Activated effector memory CD4-positive, alpha-beta T cell treated with anti-CD3 and anti-CD28 coated beads, Interleukin-2, amount 50 U/mL, for 16 hours (primary cell): ENCODE results near the gene AMDHD2.
"Not testable (repeated sequence)": the region's sequence is repeated elsewhere in the genome, so short reads cannot be mapped to it uniquely, and the experiment has no call there.

Experiments
- DNase-seq: peaks from one replicate; pipeline ENCODE4 v3.0.0-alpha.2; 2020

AMDHD2 gene, protein sequence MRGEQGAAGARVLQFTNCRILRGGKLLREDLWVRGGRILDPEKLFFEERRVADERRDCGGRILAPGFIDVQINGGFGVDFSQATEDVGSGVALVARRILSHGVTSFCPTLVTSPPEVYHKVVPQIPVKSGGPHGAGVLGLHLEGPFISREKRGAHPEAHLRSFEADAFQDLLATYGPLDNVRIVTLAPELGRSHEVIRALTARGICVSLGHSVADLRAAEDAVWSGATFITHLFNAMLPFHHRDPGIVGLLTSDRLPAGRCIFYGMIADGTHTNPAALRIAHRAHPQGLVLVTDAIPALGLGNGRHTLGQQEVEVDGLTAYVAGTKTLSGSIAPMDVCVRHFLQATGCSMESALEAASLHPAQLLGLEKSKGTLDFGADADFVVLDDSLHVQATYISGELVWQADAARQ

DNA sequence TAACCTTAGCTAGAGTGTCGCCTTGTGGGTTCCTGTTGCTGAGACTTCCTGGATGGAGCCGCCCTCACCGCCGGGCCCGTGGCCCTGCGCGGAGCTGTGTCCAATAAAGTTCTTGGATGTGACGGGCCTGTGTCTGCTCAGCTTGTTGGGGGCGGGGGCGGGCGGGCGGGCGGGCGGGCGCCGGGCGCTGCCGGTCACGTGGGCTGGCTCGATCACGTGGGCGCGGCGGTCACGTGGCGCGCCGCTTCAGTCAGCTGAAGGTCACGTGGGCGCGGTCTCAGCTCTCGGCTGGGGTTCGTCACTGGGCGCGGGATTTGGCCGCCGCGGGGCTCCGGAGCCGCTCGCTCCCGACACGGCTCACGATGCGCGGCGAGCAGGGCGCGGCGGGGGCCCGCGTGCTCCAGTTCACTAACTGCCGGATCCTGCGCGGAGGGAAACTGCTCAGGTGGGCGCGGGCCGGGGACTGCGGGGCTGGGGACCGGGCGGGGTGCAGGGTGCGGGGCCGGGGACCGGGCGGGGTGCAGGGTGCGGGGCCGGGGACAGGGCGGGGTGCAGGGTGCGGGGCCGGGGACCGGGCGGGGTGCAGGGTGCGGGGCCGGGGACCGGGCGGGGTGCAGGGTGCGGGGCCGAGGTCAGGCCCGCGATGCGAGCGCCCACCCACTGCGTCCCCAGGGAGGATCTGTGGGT is at the start of gene AMDHD2:
Gene AMDHD2 (plus strand): TSS at position 275 of the 687 bp plus-strand sequence. CDS start 88 bp downstream, at position 363.
- peak; percentile 96 for DNase-seq

DNA sequence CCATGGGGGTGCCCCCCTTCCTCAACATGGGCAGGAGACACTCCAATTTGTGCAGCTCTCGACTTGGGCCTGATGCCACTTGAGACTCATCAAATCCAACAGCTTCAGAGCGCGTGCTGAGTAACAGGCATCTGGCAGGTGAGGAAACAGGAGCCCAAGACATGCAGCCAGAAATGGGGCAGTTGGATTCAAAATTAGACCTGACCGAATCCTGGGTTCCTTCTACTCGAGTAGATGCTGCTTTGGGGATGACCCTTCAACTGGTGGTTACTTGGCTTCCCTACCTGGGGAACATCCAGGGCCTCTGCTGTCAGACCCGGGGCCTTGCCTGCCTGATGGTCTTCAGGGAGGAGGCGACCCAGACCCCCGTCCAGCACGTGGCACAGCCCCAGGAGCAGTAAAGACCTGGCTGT is 49.6 kb upstream of the AMDHD2 start:
- no peak for DNase-seq

DNA sequence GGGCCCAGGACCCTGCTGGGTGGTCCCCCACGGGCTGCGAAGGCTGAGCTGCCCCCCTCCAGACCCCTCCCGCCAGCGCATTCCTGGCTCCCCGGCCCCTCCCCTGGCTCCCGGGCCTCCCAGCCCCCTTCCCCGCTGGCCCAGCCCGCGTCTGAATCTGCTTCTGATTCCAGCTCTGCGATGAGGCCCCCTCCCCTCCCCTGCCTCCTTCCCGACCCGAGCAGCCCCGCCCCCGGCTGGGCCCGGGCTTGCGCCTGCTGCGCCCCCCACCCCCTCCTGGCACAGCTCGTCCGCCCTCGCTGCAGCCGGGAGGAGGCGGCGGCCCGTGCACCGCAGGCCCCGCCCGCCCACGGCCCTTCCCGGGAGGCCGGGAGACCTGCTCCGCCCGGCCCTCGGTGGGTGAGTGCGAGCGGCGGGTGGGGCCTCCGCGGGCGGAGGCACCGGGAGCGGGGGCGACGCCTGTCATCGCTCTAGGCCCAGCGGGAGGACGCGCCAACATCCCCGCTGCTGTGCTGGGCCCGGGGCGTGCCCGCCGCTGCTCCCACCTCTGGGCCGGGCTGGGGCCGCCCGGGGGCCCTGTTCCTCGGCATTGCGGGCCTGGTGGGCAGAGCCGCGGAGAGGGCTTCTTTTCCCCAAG is 49.0 kb upstream of the AMDHD2 start, which contains the start of gene NTN3:
Gene NTN3 (plus strand): TSS at position 282 of the 637 bp plus-strand sequence. CDS start 405 bp downstream, outside the sequence.
- no peak for DNase-seq

DNA sequence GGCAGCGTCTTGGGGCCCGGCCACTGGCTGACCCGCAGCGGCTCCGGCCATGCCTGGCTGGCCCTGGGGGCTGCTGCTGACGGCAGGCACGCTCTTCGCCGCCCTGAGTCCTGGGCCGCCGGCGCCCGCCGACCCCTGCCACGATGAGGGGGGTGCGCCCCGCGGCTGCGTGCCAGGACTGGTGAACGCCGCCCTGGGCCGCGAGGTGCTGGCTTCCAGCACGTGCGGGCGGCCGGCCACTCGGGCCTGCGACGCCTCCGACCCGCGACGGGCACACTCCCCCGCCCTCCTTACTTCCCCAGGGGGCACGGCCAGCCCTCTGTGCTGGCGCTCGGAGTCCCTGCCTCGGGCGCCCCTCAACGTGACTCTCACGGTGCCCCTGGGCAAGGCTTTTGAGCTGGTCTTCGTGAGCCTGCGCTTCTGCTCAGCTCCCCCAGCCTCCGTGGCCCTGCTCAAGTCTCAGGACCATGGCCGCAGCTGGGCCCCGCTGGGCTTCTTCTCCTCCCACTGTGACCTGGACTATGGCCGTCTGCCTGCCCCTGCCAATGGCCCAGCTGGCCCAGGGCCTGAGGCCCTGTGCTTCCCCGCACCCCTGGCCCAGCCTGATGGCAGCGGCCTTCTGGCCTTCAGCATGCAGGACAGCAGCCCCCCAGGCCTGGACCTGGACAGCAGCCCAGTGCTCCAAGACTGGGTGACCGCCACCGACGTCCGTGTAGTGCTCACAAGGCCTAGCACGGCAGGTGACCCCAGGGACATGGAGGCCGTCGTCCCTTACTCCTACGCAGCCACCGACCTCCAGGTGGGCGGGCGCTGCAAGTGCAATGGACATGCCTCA is 48.3 kb upstream of the AMDHD2 start:
- no peak for DNase-seq

- no peak for DNase-seq
These were observed 47.7 kb upstream of the AMDHD2 start for GRCh38 chr16:2472488-2472864.

DNA sequence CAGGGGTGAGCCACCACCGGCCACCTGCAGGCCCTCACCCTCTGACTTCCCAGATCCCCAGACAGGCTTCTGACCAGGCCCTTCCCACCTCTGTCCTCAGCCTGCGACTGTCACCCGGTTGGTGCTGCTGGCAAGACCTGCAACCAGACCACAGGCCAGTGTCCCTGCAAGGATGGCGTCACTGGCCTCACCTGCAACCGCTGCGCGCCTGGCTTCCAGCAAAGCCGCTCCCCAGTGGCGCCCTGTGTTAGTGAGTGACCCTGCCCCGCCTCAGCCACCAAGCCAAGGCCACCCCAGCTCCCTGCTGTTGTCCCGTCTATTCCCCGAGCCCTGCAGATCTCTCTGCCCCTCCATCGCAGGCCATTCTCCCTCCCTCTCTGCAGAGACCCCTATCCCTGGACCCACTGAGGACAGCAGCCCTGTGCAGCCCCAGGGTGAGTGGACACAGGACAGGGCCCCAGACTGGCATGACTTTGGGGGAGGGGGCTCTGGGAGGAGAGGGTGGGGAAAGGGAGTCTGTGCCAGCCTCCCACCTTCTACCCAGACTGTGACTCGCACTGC is 47.2 kb upstream of the AMDHD2 start:
- DNase-seq: no peak

DNA sequence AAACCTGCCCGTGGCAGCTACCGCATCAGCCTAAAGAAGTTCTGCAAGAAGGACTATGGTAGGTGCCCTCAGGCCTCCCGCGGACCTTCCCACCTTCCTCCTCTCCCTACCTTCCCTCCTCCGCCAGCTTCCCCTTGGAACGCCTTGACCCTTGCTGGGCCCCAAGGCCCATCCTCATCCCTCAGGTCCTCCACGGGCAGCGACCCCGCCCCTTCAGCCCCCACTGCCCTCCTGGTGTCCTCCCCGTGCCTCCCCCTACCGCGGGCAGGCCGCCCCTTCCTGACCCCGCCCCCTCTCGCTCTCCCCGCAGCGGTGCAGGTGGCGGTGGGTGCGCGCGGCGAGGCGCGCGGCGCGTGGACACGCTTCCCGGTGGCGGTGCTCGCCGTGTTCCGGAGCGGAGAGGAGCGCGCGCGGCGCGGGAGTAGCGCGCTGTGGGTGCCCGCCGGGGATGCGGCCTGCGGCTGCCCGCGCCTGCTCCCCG is 46.7 kb upstream of the AMDHD2 start:
- DNase-seq: peak; percentile 69

DNA sequence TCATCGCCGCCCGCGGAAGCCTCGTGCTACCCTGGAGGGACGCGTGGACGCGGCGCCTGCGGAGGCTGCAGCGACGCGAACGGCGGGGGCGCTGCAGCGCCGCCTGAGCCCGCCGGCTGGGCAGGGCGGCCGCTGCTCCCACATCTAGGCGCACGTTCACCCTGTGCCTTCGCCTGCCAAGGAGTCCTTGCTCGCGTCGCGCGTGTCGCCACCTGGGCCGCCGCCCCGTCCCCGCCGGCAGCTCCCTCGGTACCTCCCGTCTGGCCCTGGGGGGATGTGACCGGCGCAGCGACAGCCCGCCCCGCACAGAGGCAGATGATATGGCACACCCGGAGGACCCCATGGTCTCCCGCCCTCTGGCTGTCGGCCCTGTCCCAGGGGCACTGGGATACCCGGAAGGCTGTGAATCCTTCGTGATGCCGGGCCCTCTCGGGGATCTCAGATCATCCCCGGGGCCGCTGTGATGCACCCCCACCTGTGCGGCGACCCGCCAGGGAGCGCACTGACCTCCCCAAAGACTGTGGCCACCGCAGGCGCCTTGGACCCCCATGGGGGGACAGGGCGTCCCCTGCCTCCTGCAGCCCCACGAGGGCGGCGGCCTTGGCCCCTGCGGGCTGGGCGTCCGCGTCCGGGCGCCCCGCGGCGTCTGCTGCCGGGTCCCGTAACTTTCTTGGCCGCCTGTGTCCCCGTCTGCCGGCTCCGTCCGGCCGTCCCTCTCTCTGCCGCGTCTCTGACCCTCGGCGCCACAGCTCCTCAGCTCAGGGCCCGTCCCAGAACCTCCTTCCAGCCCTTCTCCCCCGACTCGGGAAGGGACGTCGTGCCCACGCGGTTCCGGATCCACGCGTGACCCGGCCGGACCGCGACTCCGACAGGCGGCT is 45.9 kb upstream of the AMDHD2 start:
- peak; percentile 86 for DNase-seq

GRCh38 chr16:2474877-2475412 is 45.2 kb upstream of the AMDHD2 start, which contains the start of gene TBC1D24:
Gene TBC1D24, plus strand, starts transcription at chr16:2475127. Its CDS starts 21,022 bp downstream, at chr16:2496149.
- peak; percentile 93 for DNase-seq

DNA sequence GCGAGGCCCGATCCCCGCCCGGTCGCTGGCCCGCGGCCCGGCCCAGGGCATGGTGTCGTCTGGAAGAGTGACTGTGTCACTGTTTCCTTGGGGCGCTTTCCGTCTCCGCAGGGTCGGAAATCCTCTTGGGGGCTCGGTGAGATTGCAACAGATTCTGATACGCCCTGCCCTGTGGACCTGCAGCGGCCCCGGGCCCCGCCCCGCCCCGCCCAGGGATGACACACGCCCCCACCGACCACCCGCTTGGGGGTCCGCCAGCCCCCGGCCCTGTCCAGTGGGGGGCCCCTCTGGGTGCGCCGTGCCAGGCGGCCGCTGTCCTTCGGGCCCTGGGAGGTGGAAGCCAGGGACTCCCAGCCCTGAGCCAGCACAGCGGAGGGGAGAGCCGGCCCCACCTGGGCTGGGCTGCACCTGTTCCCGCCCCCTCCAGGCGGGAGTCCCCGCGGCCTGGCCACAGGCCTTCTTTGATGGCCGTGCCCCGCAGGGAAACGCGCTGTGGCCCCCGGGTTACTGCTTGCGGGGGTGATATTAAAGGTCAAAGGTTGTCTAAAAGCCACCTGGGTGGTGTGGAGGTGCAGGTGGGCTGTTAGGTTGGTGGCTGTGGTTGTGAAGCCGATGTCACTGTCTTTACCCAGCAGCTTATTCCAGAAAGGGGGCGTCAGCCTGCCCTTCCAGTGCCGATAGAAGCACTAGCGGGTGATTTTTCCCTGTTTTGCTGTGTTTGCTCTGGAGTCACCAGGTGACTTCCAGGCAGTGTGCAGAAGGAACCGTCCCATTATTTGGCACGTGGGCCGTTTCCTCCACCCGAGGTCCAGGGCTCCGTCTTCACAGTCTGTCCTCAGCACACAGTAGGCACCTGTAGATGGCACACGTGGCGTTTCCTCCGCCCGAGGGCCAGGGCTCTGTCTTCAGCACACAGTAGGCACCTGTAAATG is 44.5 kb upstream of the AMDHD2 start:
- DNase-seq: peak; percentile 75

GRCh38 chr16:2476345-2476720 is 43.8 kb upstream of the AMDHD2 start:
- no peak for DNase-seq

- DNase-seq: no peak
These were observed 43.4 kb upstream of the AMDHD2 start for GRCh38 chr16:2476741-2477140.

- no peak for DNase-seq
These were observed 42.8 kb upstream of the AMDHD2 start for GRCh38 chr16:2477327-2477726.

DNA sequence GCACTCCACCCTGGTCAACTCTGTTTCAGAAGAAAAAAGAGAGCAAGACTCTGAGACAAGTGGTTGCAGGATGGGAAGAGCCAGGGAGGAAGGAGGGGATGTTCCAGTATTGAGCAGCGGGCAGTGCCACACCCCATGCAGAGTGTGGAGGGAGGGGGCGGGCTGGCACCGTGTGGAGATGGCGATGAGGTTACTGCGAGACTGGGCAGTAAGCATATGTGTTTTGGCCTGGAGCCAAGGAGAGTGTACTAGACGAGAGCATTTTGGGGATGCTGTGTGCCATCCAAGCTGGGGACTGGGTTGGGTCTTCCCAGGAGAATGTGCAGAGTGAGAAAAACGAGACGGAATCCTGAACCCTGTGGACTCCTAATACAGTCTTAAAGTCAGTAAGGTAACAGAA is 41.9 kb upstream of the AMDHD2 start:
- DNase-seq: no peak

GRCh38 chr16:2479996-2480395 is 40.2 kb upstream of the AMDHD2 start:
- not testable (repeated sequence) for DNase-seq

GRCh38 chr16:2480948-2481347 is 39.2 kb upstream of the AMDHD2 start:
- no peak for DNase-seq

DNA sequence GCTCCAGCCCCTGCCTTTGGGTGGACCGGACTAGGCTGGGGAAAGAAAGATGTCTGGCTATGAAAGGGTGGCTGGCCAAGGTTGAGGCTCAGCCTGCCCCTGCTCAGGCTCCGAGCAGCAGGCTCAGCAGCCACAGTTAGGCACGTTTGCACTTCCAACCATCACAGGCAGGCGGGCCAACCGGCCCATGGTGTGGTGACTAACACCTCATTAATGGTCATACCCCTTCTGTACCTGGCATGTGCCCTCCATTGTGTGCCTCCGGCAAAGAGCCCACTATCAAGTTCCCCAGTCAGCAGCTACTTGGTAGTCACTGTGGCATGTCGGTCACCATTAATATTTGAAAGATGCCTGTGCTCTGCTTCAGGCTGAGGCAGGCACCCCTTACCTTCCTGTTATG is 38.5 kb upstream of the AMDHD2 start:
- DNase-seq: no peak

DNA sequence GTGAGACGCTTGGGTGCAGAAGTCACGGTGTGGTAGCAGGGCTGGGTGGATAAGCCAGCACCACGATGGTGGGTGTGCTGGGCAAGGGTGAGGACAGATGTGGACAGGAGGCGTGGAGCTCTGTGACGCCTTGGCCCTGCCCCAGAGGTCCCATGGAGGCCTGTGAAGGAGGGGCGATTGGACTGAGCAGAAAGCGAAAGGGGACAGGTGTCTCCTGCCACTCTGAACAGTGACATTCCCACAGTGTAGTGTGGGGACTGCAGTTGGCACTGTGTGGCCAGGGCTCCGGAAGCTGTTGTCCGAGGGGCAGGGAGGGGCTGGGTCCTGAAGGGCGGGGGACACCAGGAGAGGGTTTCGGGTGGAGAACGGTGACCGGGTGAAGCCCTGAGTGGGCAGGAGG is 37.9 kb upstream of the AMDHD2 start:
- DNase-seq: no peak

- DNase-seq: no peak
These were observed 37.2 kb upstream of the AMDHD2 start for GRCh38 chr16:2482708-2483534.
